Stomach (tissue), 4 donors: Measurements from ENCODE around the gene ZFP1.

ENCODE experiments used
- CTCF ChIP-seq, 7 experiments: fragments of 450-650 bp in 4 of 7; fragments of 200-600 bp in 3 of 7; sonication (generic) in 3 of 7; IDR thresholded peaks; one replicate each; pipeline ENCODE4 v1.5.1; 2016 to 2019; ENCODE audit warnings: antibody characterized with exemption in 7 of 7, control low read depth in 2 of 7, mild to moderate bottlenecking in 1 of 7
- POLR2A ChIP-seq, 4 donors: fragments of 450-650 bp; IDR thresholded peaks; one replicate each; pipeline ENCODE4 v1.6.1; 2016; ENCODE audit warnings: antibody characterized with exemption in 4 of 4, control low read depth in 2 of 4, mild to moderate bottlenecking in 1 of 4, moderate library complexity in 1 of 4
- POLR2AphosphoS5 ChIP-seq, 3 donors: sonication (generic); formaldehyde crosslinking; IDR thresholded peaks; one replicate each; pipeline ENCODE4 v1.6.1; 2016; ENCODE audit warnings: antibody characterized with exemption in 3 of 3

- no peak for TF ChIP-seq CTCF (IDR thresholded peaks at IDR 0.05)
- TF ChIP-seq POLR2A (IDR thresholded peaks at IDR 0.05) = no peak
- TF ChIP-seq POLR2AphosphoS5 (IDR thresholded peaks at IDR 0.05) = no peak
Observed at GRCh38 chr16:75151798-75152197, 3.5 kb downstream of the ZFP1 start.
